Stimulated activated CD4-positive, alpha-beta T cell treated with anti-CD3 and anti-CD28 coated beads, Interleukin-4, amount 100 ng/mL, for 1 hour (primary cell): Measurements from ENCODE around the gene LTA4H.

Experiments used
- DNase-seq: peaks from one replicate; pipeline ENCODE4 v3.0.0-alpha.2; 2020

The LTA4H gene

DNA sequence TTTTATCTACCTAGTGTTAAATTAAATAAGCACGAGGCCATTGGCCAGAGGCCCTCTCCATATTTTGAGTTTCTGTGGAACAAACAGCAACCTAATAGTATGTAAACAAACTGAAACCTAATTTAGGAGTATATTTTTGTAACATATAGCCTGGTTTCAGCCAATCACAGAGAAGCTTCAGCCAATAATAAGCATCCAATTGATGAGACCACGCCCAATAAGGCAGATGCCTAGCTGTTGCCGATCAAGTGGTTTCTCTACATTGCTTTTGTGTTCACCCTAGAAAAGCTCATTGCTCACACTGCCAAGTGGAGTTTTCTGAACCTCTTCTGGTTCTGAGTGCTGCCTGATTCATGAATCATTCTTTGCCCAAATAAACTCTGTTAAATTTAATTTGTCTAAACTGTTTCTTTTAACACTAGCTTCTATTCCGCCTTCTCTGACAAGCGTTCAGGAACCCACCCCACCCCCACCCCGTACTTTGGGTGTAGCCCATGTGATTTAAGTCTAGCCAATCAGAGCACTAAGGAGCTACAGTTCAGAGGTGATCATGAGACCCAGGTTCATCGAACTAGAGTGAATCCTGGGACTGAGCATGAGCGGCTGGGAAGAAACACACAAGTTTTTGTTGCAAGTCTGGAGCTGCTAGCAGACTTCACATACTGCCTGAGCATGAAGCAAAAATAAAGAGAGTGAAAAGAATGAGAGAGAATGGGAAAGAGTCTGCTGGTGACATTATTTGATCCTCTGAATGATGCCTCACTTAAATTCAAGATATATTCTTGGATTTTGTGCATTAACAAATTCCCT, 21.5 kb upstream of the LTA4H start:
- no peak for DNase-seq

DNA sequence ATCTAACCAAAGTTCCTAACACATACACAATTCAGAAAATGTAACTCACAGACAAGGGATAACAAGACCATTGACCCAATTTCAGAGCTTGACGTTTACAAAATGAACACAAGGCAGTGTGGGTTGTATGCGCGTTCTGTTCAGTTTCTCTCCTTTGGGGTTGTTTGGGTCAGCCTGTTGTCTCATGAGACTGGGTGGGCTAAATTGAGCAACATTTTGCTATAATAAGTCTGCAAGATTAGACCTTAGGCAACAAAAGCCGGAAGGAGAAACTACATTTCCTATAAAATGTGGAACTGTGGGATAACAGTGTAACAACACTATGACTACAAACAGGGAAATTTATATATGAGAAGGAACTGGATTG, 18.8 kb upstream of the LTA4H start:
- no peak for DNase-seq

DNA sequence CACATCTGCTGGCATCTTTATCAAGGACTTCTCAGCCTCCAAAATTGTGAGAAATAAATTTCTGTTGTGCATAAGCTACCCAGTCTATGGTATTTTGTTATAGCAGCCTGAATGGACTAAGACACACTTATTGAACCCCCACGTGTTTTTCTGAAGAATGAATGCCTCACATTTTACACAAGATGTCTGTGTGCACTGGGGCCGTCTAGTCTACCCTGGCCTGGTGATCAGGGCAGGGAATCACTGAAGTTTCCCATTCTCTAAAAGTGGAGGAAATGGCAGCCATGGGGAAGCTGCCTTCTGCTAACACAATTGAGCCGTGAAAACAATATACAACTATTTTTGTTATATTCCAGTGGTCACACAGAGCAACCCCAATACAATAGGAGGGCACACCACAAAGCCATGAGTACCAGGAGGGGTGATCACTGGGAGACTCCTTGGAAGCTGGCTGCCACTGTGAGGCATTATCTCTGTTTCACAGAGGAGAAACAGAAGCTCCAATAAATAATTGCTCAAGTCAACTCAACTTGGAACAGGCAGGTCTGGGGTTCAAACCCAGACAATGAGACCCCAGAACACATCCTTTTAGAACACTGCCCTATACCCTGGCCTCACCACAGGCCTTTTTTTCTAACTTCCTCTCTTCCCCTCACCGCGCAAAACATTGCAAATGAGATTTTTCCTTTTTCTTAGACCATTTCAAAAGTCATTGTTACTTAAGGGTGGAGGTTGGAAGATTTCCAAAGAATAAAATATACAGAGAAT, 18.3 kb upstream of the LTA4H start:
- DNase-seq, result no peak

DNA sequence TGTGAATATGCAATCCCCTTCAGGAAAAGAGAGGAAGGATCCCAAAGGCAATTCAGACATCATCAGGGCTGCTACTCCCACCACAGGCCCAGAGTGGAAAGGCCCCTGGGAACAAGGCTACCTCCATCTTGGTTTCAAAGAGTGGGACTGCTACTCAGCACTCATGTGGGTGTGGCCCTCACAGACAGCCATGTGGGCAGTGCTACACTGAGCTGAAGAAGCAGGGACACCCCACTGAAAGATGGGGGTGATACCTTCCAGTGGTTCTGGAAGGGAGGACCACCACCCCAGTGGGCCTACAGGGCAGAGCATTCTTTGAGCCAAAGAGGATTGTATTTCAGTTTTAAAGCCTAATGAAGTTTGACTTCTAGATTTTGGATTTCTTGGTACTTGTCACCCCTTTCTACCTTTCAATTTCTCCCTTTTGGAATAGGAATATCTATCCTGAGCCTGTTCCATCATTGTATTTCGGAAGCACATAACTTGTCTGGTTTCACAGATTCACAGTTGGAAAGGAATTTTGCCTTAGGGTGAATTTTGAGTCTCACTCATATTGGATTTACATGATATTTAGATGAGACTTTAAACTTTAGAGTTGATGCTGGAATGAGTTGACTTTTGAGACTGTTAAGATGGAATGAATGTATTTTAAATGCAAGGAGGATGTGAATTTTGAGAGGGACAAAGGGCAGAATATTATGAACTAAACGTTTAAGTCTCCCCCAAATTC, 16.5 kb upstream of the LTA4H start:
- DNase-seq, result no peak

DNA sequence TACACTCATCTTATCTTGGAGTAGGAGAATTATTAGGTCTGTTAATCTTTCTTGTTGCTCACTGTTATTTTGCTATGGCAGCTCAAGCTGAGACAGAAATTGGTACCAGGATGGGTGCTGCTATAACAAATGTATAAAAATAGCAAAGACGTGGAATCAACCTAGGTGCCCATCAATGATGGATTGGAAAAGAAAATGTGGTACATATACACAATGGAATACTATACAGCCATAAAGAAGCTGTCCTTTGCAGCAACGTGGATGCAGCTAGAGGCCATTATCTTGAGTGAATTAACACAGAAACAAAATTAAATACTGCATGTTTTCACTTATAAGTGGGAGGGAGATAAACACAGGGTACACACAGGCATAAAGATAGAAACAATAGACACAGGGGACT, 14.8 kb upstream of the LTA4H start:
- no peak for DNase-seq

DNA sequence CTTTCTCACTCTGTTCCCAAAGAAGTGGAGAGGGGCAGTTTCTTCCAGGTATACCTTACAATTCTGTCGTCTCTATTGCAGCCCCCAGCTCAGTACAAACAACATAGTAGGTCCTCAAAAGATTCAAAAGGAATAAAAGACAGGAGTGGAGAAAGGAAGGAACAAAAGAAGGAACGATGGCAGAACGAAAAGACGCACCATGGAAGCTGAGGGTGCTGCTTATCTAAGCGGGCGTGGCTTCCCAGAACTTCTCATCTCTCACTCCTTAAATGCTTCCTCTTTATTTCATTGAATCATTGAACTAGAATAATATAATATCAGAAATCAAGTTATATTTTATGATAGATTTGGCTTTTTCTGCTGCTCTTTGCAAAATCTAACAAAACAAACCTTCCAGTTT, 13.7 kb upstream of the LTA4H start:
- no peak for DNase-seq

DNA sequence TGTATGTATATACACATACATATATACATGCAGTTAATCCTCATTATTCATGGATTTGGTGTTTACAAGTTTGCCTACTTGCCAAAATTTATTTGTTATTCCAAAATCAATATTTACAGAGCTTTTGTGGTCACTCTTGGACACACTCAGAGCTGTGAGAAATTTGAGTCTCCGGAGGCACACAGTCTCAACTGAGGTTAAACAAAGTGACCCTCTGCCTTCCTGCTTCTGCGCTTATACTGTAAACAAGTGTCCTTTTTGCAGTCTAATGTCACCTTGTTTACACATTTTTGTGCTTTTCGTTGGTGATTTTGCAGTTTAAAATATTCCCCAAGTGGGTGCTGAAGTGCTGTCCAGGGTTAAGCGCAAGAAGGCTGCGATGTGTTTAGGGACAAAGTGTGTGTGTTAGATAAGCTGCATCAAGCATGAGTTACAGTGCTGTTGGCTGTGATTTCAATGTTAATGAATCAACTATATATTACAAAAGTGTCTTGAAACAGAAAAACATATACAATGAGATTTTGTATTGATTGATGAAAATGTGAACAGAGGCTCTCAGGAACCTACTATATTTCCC, 13.1 kb upstream of the LTA4H start:
- DNase-seq, result no peak

DNA sequence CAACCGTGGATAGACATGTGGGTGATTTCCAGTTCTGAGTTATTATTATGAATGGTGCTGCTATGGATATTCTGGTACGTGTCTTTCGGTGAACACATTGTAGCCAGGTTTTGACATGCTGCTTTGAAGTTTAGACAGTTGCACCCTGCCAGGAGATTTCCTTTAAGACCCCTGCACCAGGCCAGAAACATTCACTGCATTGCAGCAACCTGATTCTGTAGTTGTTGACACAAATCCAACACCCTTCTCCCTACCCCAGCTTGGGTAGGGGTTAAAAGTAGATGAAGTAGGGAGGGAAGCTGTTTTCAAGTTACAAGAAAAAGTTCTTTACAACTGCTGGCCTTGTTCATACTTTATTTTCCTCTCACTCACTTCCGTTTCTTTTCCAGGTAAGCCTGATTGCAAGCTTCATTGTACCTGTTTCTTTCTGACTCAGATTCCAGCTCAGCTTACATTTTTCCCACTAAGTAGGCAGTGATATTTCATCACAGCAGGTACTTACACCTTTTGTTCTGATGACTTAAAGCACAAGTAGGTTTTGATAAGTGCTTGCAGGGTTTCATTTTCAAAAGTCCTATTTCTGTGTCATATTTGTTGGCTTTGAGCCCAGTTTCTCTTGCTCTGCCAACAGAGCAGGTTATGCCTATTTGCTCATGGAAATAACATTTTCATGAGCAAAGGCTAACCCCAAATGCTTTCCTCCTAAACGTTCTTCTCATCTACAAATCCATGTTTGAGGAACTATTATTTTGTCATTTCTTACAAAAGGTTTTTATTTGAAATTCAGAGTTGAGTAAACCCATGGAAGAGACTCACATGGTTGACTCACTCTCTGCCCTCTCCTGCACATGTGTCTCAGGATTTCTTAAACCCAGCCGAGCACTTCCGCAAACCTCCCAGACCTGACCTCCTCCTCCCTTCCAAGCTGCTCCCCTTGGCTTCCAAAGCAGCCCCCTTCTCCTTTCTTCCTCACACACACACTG, 12.1 kb upstream of the LTA4H start:
- no peak for DNase-seq

DNA sequence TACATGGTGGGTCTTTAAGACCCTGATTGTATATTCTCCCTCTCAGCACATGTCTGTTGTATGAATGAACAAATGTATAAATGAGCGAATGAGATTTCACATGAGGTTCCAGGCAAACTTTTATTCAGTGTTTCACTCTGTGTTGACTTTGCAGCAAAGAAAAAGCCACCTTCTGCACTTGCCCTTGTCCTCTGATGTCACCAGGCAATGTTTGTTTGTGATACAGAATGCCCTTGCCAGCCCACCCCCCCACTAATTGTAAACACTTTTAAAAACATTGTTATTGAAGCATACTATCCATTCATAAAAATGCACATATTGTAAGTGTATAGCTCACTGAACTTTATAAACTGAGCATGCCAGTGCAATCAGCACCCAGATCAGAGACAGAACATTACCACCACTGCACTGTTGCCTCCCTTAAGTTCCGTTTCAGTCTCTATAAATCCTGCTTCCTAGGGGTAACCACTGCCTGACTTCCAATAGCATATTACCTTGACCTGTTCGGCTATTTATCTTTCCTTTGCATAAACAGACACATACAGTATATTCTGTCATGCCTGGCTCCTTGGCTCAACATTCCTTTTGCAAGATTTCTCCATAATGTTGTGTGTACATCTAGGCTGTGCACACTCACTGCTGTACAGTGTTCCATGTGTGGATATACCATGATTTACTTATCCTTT, 11.3 kb upstream of the LTA4H start:
- no peak for DNase-seq

DNA sequence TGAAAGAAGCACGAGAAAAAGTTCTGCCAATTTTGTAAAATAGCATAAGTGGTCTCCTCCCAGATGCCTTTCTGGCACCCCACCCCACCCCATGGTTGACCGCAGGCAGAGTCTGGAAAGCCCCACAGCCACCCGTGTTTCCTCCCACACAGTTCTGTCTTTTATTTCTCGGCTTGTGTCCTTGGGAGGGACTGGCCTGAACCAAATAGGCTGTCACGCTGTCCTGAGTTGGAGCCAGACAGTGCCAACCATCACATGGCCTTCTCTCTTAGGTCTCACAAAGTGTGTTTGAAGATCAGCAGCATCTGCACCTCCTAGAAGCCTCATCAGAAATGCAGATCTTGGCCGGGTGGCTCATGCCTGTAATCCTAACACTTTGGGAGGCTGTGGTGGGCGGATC, 10.2 kb upstream of the LTA4H start:
- no peak for DNase-seq

DNA sequence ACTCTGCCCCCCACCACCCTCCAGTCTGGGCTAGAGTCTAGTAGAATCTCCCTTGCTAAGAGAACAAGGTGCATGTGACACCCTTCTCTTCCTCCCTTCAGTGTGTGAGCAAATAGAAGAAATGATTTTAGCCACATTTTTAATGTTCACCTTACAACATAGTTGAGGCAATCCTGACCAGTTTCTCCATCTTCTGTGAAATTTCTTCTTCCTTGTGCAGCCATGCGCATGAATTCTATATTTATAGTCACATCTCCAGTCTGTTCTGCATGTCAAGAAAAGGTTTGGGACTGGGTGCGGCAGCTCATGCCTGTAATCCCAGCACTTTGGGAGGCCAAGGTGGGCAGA, 9.5 kb upstream of the LTA4H start:
- DNase-seq, result no peak

DNA sequence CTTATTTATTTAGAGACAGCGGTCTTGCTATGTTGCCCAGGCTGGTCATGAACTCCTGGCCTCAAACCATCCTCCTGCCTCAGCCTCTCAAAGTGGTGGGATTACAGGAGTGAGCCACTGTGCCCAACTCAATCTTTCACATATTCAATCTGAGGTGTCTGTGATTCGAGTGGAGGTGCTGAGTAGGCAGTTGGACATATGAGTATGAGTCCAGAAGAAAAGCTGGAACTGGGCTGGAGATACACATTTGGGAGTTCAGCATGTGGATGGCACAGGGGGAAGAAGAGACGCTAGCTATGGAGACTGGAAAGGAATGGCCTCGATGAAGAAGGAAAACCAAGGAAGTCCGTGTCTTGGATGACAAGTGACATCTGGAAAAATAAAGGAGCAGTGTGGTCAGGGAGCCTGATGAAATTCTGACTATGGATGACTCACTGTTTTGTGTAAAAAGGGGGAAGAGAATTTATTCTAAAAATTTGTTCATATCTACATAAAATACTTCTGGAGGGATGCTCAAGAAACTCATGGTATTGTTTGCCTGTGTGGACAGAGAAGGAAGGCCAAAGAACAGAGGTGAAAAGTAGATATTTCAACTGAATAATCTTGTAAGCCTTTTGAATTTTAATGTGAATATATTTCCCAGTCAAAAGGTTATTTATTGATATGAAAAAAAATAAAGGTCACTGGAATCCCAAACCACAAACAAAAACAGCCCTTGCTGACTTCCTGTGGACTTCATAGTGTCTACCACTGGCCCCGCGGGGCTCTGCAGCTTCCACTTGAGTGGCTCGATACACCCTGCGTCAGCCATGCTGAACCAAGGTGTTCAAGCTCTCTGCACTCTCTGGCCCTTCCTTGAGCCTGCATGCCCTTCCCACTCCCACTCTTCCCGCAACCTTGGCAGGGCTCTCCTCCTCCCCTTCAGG, 8.9 kb upstream of the LTA4H start:
- no peak for DNase-seq

DNA sequence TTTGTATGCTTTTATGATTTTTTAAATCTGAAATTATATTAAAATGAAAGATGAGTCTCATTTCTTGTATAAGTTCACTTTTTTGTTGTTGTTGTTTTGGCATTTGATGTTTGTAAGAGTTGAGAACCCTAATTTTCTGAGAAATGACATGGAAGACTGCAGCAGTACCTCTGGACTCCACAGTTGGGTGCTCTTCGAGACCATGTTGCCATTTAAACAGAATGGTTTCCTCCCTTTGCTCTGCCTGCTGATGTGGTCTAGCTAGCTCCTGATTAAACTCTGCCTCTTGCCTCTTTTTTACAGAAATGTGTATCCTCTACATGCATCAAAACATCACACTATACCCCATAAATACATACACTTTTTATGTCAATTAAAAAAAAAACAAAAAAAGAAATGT, 5.8 kb upstream of the LTA4H start:
- no peak for DNase-seq

DNA sequence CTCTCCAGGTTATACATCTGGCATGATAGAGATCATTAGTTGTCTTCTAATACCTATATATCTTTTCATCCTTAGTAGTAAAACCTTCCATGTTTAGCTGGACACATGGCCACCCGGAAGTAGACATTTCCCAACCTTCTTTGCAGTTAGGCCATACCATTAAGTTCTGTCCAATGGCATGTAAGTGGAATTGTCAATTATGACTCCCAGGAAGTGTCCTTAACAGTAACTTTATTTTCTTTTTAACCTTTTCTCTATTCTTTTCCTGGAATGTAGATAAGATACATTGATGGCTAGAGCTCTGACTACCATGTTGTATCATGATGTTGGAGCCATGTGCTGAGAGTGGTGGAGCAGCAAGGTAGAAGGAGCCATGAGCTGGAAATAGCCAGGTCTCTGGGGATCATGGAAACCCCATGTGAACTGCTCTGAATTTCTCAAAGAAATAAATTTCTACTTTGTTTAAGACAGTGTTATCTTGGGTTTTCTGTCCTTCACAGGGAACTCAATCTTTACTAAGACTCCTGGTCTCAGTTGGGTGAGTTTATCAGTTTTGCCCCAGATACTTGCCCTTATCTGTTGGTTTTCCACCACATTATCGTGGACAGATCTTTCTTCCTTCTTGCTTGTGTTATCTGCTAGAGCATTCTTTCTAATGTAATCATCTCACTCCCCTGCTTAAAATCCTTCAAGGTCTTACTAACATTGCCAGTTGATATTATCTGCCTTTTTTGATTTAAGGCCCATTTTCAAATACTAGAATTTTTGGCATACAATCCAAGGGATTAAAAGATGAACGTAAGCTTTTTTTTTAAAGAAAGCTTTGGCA, 5.1 kb upstream of the LTA4H start:
- no peak for DNase-seq

DNA sequence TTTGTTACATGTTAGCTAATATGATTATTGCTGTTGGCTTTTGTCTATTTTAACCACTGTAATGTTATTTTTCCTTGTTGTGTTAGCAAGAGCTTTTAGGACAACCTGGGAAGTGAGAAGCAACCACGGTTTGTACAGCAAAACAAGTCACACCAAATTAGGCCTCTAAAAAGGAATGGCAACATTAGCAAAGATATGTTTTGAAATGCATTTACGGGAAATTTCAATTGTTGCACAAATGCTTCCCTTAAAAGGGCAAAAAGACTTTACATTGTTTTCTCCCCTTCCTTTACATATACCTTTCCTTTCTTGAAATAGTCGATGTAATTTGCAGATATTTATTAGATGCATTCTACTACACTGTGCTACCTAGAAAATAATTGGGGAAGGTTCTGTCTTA, 4.1 kb upstream of the LTA4H start:
- no peak for DNase-seq

DNA sequence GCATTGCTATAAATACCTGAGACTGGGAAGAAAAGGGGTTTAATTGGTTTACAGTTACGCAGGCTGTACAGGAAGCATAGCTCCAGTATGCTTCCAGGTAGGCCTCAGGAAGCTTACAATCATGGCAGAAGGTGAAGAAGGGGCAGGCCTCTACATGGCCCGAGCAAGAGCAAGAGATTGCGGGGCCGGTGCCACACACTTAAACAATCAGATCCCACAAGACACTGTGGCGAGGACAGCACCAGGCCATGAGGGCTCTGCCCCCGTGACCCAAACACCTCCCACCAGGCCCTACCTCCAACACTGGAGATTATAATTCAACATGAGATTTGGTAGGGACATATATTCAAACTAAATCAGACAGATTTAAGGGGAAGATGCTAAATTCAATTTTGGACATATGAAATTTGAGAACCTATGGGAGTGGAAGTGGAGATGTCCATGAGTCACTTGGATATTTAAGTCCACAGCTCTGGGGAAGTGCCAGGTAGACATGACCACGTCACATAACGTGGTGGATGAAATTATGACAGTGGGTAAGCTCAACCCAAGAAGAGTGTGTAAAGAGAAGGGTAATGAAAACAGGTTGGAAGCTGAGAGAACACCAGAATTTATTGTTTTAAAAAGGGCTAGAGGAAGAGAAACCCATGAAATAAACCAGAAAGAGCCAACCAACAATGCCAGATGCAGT, 1.5 kb upstream of the LTA4H start:
- no peak for DNase-seq

DNA sequence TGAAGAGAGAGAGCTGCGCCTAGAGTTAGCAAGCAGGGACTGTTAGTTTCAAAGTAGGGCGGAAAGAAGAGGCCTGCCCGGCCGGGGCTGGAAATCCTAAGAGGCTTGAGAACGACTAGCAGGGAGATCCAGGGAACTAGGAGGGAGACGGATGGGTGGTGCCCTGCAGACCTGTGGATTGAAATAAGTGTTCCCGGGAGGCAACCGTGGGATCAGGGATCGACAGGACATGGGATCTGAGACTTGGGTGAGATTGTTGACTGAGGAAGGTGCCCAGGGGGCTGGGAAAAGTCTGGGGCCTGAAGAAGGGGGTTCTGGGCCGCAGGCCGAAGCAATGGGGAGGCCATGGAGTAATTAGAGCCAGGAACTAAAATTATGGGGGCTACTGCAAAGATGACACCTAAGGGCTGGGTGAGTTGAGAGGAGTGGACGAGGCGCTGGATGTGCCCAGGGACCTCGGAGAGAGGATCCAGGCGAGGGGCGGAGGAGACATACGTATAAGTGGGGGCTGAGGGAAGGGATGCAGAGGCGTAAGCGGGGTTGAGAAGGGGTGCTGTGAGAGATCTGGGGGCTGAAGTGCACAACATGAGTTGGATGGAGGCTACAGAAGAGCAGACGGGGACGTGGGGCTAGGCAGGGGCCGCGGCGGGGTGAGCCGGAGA, 635 bp downstream of the LTA4H start:
- no peak for DNase-seq
